ENCODE measurements around the gene DNAH7. TPM values are rescaled to one million over a fixed set of nuclear protein-coding genes. Genes with fewer than 3 reads are reported as not detected.

Gene DNAH7
- total and polyA plus RNA-seq, 12 donors: 0.36 to 3.6 (median 1.4) TPM

DNA sequence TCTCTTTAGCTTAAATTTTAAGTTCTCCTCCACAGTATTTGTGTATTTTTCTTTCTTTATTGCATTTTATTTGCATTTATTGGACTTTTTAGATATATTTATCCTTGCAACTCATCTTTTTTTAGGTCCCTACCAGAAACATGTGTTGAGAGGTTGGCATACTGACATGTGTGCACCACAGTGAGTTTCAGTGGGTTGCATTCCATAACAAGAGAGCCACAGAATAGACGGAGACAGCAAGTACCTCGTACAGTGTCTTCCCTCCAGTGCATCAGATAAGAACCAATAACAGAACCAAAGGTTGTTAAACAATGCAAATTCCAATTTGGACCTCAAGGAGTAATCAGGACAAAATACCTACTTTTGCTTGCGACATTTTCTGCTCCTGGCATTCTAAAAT lies 111.9 kb downstream of the DNAH7 start:
- intact Hi-C loops (cut with DNase I): no loop called here
- Histone ChIP-seq H3K27me3 (no peaks in the 10 kb centered on the region), H3K4me3 (no peak overlapping the region), H3K27ac (no peak overlapping the region), H3K9me3 (replicated peaks in 1 of 3) (no peaks in the 10 kb centered on the region), H3K4me1 (replicated peaks in 1 of 2) (no peaks in the 10 kb centered on the region), H3K36me3 (replicated peaks in 1 of 2) (no peaks in the 10 kb centered on the region)
- DNase-seq: no peak
- WGBS, 4 donors: 86 to 91% (median 91%) methylated on average over 3 of the region's 3 CpGs
- TF ChIP-seq, protein P1, sequence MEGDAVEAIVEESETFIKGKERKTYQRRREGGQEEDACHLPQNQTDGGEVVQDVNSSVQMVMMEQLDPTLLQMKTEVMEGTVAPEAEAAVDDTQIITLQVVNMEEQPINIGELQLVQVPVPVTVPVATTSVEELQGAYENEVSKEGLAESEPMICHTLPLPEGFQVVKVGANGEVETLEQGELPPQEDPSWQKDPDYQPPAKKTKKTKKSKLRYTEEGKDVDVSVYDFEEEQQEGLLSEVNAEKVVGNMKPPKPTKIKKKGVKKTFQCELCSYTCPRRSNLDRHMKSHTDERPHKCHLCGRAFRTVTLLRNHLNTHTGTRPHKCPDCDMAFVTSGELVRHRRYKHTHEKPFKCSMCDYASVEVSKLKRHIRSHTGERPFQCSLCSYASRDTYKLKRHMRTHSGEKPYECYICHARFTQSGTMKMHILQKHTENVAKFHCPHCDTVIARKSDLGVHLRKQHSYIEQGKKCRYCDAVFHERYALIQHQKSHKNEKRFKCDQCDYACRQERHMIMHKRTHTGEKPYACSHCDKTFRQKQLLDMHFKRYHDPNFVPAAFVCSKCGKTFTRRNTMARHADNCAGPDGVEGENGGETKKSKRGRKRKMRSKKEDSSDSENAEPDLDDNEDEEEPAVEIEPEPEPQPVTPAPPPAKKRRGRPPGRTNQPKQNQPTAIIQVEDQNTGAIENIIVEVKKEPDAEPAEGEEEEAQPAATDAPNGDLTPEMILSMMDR (IDR thresholded peaks at IDR 0.05): no peak
- TF ChIP-seq POLR2A (IDR thresholded peaks at IDR 0.05): no peak

DNA sequence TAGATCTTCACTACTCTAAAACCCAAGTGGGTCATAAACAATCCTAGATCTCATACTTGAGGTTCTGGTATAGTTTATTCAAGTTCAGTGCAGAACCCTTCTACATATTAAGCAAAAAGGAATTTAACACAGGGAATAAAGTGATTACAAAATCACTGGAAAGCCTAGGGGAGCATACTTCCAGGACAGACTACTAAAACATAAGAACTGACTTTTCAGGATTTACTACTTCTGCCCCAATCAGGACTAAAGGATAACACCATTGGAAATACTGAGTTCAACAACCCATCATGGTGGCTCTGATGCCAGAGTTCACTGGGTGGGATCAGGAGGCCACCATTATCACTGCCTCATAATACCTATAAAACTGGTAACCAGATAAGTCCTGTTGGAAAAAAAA lies 123.6 kb downstream of the DNAH7 start:
- Histone ChIP-seq H3K9me3 (replicated peaks in 1 of 3) (no peaks in the 10 kb centered on the region), H3K4me3 (no peak overlapping the region), H3K4me1 (replicated peaks in 1 of 2) (no peaks in the 10 kb centered on the region), H3K36me3 (replicated peaks in 1 of 2) (no peaks in the 10 kb centered on the region), H3K27ac (no peak overlapping the region), H3K27me3 (no peaks in the 10 kb centered on the region)
- TF ChIP-seq, protein P1 (IDR thresholded peaks at IDR 0.05): no peak
- TF ChIP-seq POLR2A (IDR thresholded peaks at IDR 0.05): no peak
- no peak for DNase-seq
- intact Hi-C loops (cut with DNase I): no loop called here

DNA sequence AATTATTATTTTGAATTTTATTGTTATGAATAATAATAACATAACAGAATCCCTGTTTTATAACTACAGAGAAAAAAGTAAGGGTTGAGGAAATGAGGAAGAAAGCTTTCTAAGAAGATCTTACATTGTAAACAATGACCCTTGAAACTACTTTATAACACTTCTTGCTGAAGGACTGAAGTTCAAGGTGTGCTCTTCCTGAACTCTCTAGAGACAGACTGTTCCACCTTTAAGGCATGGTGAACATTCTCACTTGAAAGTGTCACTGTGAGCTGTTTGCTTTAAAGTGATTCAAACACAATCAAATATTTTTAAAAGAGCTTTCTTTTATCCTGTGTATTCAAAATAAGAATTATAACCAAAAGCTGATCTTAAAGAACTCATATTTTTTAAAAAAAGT lies 131.5 kb downstream of the DNAH7 start:
- TF ChIP-seq POLR2A (IDR thresholded peaks at IDR 0.05): no peak
- TF ChIP-seq, protein P1 (IDR thresholded peaks at IDR 0.05): no peak

DNA sequence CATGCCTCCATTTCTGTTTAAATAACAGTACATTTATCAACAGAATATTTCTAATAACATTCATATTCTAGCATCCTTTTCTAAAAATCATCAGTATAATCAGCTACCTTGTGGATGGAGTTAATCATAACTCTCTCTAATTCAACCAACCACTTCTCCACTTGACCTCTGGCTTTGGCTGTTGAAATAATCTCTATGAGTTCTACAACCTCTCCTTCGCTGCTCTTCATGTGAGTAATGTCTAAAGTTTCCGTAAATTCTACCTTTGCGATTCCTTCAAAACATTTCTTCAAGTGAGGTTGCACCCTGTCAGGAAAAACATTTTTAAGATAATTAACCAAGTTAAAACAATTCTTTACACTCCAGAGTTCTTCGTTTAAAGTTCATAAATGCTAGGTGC lies 134.2 kb downstream of the DNAH7 start:
- H3K4me1 ChIP-seq (replicated peaks in 1 of 2): no peaks in the 10 kb centered on the region
- intact Hi-C loops (cut with DNase I): no loop called here
- H3K27ac ChIP-seq: no peak overlapping the region
- no peaks in the 10 kb centered on the region for H3K9me3 ChIP-seq (replicated peaks in 1 of 3)
- DNase-seq: no peak
- TF ChIP-seq POLR2A (IDR thresholded peaks at IDR 0.05): no peak
- TF ChIP-seq, protein P1 (IDR thresholded peaks at IDR 0.05): no peak
- WGBS, 4 donors: 91 to 97% (median 94%) methylated on average over 4 of the region's 4 CpGs
- H3K27me3 ChIP-seq: no peaks in the 10 kb centered on the region
- H3K4me3 ChIP-seq: no peak overlapping the region
- H3K36me3 ChIP-seq (replicated peaks in 1 of 2): no peaks in the 10 kb centered on the region

More for the DNA sequence above, 131.5 kb downstream of the DNAH7 start:
- Histone ChIP-seq H3K4me1 (replicated peaks in 1 of 2) (no peaks in the 10 kb centered on the region), H3K27ac (no peak overlapping the region), H3K4me3 (no peak overlapping the region), H3K9me3 (replicated peaks in 1 of 3) (no peaks in the 10 kb centered on the region), H3K27me3 (no peaks in the 10 kb centered on the region), H3K36me3 (replicated peaks in 1 of 2) (no peaks in the 10 kb centered on the region)
- DNase-seq: no peak
- intact Hi-C loops (cut with DNase I): no loop called here

Measured in adrenal gland (tissue), 12 donors.